GM21723 (cell line): Measurements from ENCODE around the gene COX4I1.

Experiments used
- ATAC-seq: cut with Tn5 transposase; IDR thresholded peaks from one replicate; pipeline ENCODE4 v1.9.1; 2021; ENCODE audit warnings: mild to moderate bottlenecking, moderate library complexity; ENCODE audit not compliant: unreplicated experiment

The COX4I1 gene

GRCh38 chr16:85765767-85766166 is 33.7 kb upstream of the COX4I1 start:
- no peak for ATAC-seq

DNA sequence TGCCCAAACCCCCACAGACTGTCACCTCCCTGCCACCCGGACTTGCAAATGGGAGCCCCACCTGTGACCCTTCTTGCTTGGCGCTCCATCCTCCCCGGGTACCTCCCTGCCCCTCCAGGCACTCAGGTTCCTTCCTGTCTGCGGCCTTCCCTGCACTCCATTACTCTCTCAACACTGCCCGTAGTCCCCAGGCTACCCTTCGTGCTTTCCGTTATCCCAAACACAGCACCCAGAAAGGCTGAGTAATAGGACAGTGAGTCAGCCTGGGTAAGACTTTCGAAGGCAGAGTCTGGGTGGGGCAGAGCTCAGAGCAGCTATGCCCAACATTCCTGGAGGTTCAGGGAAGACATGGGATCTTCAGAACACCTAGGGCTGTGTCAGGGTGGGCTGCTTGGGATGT is 32.0 kb upstream of the COX4I1 start:
- no peak for ATAC-seq

- no peak for ATAC-seq
Measured at GRCh38 chr16:85768199-85768598, 31.3 kb upstream of the COX4I1 start.

DNA sequence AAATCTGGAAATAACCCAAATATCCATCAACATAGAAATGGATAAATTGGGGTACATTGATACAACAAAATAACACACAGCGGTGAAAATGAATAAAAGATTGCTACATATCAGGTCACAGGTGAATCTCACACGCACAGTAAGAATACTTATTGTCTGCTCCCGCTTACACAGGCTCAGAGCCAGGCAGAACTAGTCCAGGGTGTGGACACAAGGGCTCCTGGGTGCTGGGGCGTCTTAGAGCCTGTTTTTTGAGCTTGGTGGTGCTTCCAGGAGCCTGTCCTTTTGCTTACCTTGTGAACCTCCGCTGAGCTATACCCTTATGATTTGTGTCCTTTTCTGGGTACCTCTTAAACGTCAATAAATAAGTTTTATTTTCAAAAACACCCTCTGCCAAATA is 28.8 kb upstream of the COX4I1 start:
- ATAC-seq: no peak

GRCh38 chr16:85773044-85773443 is 26.5 kb upstream of the COX4I1 start:
- no peak for ATAC-seq

DNA sequence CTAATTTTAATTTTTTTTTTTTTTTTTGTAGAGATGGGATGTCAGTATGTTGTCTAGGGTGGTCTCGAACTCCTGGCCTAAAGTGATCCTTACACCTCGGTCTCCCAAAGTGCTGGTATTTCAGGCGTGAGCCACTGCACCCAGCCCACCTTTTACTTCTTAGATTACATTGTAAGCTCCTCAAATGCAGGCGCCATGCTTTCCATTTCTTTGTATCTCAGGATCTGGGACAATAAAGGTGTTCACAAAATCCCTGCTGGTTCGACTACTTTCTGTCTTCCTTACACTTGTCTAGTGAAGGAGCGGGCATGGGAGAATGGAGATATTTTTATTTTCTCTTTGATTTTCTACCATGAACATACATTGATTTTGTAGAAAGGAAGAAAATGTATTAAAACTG is 25.4 kb upstream of the COX4I1 start:
- no peak for ATAC-seq

- ATAC-seq: no peak
Measured at GRCh38 chr16:85774811-85775210, 24.7 kb upstream of the COX4I1 start.

DNA sequence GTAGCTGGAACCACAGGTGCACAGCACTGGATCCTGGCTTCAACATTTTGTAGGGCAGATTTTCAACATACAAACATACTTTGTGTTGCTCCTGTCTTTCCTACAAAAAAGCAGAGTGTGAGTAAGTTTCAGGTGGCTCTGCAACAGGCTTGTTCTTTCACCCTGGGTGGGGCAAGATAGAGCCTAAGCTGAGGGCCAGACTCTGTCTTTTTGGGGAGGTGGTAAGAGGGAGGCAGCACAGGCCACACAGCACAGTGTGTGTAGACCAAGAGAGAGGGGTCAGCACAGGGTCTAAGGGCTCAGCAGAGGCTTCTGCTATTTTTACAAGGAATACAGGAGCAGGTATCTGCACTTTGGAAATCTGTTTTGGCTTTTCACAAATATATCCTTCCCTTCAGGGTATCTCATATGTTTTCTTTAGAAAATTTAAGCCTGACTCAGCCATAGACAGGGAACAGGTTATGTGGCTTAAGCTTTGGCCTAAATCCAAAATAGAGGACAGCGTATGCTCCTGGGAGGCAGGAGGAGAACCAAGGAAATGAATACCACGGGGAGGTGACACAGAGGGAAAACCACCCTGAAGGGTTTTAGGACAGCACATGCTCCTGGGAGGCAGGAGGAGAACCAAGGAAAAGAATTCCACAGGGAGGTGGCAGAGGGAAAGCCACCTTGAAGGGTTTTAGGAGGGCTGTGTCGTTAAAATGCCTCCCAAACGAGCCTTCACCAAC is 21.7 kb upstream of the COX4I1 start:
- ATAC-seq: no peak

- no peak for ATAC-seq
Measured at GRCh38 chr16:85778873-85779272, 20.6 kb upstream of the COX4I1 start.

- ATAC-seq: no peak
Measured at GRCh38 chr16:85780281-85780680, 19.2 kb upstream of the COX4I1 start.

- ATAC-seq: no peak
Measured at GRCh38 chr16:85781156-85781555, 18.3 kb upstream of the COX4I1 start.

- no peak for ATAC-seq
Measured at GRCh38 chr16:85781695-85782370, 17.7 kb upstream of the COX4I1 start.

- no peak for ATAC-seq
Measured at GRCh38 chr16:85782451-85782850, 17.0 kb upstream of the COX4I1 start.

- no peak for ATAC-seq
Measured at GRCh38 chr16:85783441-85783840, 16.1 kb upstream of the COX4I1 start.

GRCh38 chr16:85784813-85785212 is 14.7 kb upstream of the COX4I1 start:
- ATAC-seq: no peak

DNA sequence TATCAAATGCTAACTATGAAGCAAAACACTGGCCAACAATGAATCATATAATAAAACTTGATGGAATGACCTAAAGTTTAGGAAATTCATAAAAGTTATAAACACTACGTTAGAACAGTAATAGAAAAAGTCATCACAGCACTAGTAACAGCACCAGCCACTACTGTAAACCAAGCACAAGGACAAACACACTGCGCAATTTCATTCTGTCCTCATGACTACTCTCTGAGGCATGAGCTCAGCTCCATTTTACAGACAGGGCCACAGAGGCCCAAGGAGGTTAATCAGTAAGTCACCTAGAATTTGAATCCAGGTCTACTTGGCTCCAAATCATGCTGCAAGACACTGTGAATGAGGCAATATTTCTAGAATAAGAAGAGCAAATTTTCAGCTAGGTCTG is 13.6 kb upstream of the COX4I1 start:
- no peak for ATAC-seq

- ATAC-seq: no peak
Measured at GRCh38 chr16:85788819-85789218, 10.7 kb upstream of the COX4I1 start.

GRCh38 chr16:85789773-85790172 is 9.7 kb upstream of the COX4I1 start:
- ATAC-seq: no peak

DNA sequence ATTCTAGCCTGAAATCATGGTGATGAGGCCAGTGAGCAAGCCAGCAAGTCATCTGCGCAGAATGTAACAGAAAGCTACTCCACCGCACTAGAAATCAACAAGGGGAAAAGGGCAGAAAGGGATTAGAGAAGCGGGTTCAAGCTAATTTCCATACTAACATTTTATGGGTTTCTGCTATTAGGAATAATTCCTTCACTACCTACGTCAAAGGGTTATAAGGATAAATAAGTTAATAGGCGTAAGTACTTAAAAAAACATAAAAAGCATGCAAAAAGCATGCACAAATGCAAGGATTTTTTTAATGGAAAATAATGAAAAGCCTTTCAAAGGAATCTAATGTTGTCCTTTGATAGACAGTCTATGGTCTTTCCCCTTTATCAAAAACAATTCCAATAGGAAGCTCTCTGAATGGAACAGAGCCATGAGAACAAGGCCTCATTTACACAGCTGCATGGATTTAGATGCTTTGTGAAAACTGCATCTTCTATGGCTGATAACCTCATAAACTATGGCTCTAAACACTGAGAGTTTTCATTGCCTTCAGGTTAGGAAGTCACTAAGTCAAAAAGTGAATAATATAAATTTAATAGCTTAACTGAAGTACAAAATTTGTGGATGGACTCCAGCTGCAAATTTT is 5.7 kb upstream of the COX4I1 start:
- no peak for ATAC-seq

GRCh38 chr16:85794696-85795095 is 4.8 kb upstream of the COX4I1 start:
- ATAC-seq: no peak

- no peak for ATAC-seq
Measured at GRCh38 chr16:85796152-85796551, 3.3 kb upstream of the COX4I1 start.

- ATAC-seq: no peak
Measured at GRCh38 chr16:85796599-85796998, 2.9 kb upstream of the COX4I1 start.
